Effector memory CD8-positive, alpha-beta T cell (primary cell): ENCODE results near the gene GRIA3.
"Not testable (repeated sequence)": the region's sequence is repeated elsewhere in the genome, so short reads cannot be mapped to it uniquely, and the experiment has no call there.

ENCODE experiments used
- ATAC-seq: fragments of 150-1000 bp; cut with Tn5 transposase; replicated peaks from 2 replicates; pipeline ENCODE4 v1.10.0; 2021; ENCODE audit warnings: mild to moderate bottlenecking, moderate library complexity
- DNase-seq, 3 experiments: peaks; one replicate each; pipeline ENCODE4 v3.0.0; 2021
- H3K27ac Mint-ChIP-seq, 2 donors: one replicate each; pipeline ENCODE4 v1.8.0; 2022; ENCODE audit warnings: mild to moderate bottlenecking in 2 of 2, mixed read lengths in 2 of 2, moderate library complexity in 2 of 2
- H3K27me3 Mint-ChIP-seq, 2 donors: one replicate each; pipeline ENCODE4 v1.8.0; 2022; ENCODE audit warnings: mixed read lengths in 2 of 2
- H3K36me3 Mint-ChIP-seq: one replicate; pipeline ENCODE4 v1.8.0; 2022; ENCODE audit warnings: mild to moderate bottlenecking, moderate library complexity, mixed read lengths; ENCODE audit not compliant: insufficient read depth
- H3K4me1 Mint-ChIP-seq, 2 donors: one replicate each; pipeline ENCODE4 v1.8.0; 2022; ENCODE audit warnings: low read depth in 2 of 2, mixed read lengths in 2 of 2
- H3K4me3 Mint-ChIP-seq, 2 donors: one replicate each; pipeline ENCODE4 v1.8.0; 2022; ENCODE audit warnings: mild to moderate bottlenecking in 2 of 2, mixed read lengths in 2 of 2, moderate library complexity in 2 of 2
- H3K9me3 Mint-ChIP-seq, 2 donors: one replicate each; pipeline ENCODE4 v1.8.0; 2022; ENCODE audit warnings: mixed read lengths in 2 of 2

Gene GRIA3

DNA sequence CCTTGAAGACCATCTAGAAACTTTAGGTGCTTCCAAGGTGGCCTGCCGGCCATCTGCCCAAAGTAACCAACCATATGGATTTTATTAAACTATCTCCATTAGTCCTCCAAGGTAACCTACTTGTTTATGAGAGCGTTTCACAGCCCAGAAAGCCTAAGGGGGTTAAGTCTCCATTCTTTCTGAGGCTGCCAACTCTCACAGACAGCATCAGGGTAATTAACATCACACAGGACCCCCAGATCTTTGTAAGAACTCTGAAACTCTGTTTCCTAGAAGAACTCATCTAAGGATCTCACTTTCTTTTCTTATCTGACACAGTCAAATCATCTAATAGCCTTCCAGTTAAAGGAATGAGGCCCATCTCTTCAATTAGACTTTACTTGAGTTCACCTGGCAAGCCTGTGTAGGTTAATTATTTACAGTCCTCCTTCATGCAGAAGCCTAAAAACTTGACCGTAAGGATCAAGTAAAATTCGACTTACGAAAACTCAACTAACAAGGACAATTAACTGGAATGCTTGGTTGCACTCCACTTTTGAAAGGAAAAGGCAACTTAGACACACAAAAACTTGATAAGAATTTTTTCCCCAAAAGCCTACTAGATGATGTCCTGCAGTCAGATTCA lies 252.5 kb downstream of the GRIA3 start:
- H3K27me3 Mint-ChIP-seq, result no peaks in the 10 kb centered on the region
- H3K27ac Mint-ChIP-seq, result no peak overlapping the region
- no peaks in the 10 kb centered on the region for H3K4me1 Mint-ChIP-seq
- ATAC-seq, result no peak
- H3K36me3 Mint-ChIP-seq, result no peaks in the 10 kb centered on the region
- peaks cover 0 to 1% of the 10 kb centered on the region in 2 donors for H3K9me3 Mint-ChIP-seq
- no peak overlapping the region for H3K4me3 Mint-ChIP-seq
- no peak for DNase-seq

DNA sequence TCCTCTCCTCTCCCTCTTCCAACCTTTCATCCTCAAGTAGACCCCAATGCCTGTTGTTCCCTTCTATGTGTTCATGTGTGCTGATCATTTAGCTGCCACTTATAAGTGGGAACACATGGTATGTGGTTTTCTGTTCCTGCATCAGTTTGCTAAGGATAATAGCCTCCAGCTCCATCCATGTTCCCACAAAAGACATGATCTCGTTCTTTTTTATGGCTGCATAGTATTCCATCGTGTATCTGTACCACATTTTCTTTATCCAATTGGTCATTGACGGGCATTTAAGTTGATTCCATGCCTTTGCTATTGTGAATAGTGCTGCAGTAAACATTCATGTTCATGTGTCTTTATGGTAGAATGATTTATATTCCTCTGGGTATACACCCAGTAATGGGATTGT lies 255.8 kb downstream of the GRIA3 start:
- ATAC-seq, H3K4me3 Mint-ChIP-seq, H3K27ac Mint-ChIP-seq, DNase-seq, H3K9me3 Mint-ChIP-seq, H3K4me1 Mint-ChIP-seq, H3K36me3 Mint-ChIP-seq, H3K27me3 Mint-ChIP-seq: not testable (repeated sequence)

DNA sequence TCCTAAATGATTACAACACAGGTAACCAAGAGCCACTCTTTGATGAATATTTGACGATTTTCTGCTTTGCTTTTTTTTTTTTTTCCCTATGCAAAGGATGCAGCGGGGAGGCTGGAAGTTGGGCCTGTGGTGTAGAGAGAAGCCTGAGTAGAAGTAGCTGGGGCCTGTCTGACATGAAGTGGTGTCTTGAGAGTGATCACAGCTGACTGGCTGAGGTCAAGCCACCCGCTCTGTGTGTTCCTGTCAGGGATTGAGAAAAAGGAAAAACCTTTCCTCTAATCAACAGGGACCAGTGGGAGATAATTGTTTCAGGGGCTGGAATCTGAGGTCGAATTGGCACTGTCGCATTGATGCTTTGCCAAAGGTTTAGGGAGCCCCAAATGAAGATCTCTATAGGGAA lies 258.7 kb downstream of the GRIA3 start:
- Mint-ChIP-seq H3K4me3 (no peak overlapping the region), H3K4me1 (no peaks in the 10 kb centered on the region), H3K27ac (no peak overlapping the region), H3K36me3 (no peaks in the 10 kb centered on the region), H3K9me3 (peaks cover 0 to 1% of the 10 kb centered on the region in 2 donors), H3K27me3 (peaks cover 0 to 4% of the 10 kb centered on the region in 2 donors)
- ATAC-seq (no peak), DNase-seq (no peak)

DNA sequence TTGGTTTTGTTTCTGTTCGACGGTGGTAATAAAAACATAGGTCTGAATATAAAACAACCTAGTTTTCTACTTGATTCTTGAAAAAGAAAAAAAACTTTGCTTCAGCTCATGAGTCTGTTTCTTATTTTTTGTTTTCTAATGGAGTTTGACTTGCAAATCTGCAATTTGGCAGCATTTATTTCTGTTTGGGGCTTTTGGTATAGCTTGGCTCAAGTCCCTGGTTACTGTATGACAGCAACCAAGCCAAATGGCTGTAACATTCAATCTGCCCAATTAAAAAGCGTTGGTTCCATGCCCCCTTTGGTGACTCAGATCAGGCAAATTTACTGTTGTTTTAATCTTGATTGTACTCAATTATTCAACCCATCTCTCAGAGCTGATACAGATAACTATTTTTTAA lies 263.4 kb downstream of the GRIA3 start:
- ATAC-seq (no peak), DNase-seq (no peak)
- no peaks in the 10 kb centered on the region for H3K9me3 Mint-ChIP-seq
- no peaks in the 10 kb centered on the region for H3K4me1 Mint-ChIP-seq
- H3K27ac Mint-ChIP-seq, result no peak overlapping the region
- peaks cover 0 to 4% of the 10 kb centered on the region in 2 donors for H3K27me3 Mint-ChIP-seq
- H3K36me3 Mint-ChIP-seq, result no peaks in the 10 kb centered on the region
- H3K4me3 Mint-ChIP-seq, result no peak overlapping the region

DNA sequence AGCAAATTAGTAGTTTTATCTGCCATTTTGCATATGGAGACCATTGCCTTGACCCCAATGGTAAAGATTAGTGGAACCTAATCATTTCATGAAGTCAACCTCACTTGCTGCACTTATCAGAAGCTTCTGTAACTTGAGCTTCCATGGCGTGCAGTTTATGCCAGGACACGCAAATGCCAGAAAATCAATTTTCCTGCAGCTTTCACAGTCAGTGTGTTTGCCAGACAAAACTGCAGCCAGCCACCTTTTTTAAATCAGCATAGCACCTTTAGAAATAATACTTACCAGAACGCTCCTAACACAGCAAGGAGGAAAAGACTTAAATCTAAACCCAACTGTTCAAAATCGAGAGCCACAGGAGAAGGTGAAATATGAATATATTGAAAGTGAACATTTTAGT lies 265.3 kb downstream of the GRIA3 start:
- Mint-ChIP-seq H3K27ac (no peak overlapping the region), H3K4me1 (no peaks in the 10 kb centered on the region)

DNA sequence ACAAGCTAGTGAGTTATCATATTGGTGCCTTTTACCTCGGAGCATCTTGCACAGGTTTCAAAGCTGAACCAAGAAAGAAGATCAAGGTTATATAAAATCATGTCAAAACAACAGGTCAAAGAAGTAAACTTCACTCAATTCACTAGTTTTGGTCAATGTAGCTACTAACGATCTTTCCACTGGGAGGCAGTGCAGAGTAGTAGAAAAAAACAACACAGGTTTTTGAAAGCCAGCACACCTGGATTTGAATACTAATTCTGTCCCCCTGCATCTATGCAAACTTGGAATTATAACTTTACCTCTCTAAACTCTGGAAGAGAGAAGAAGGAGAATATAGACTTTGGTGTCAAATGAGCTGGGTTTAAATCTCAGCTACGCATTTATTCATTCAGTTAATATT lies 266.1 kb downstream of the GRIA3 start:
- Mint-ChIP-seq H3K27ac (no peak overlapping the region), H3K4me3 (no peak overlapping the region), H3K4me1 (no peaks in the 10 kb centered on the region), H3K9me3 (no peaks in the 10 kb centered on the region), H3K27me3 (peaks cover 0 to 3% of the 10 kb centered on the region in 2 donors), H3K36me3 (no peaks in the 10 kb centered on the region)
- ATAC-seq, result no peak
- no peak for DNase-seq

More for the DNA sequence above, 265.3 kb downstream of the GRIA3 start:
- no peaks in the 10 kb centered on the region for H3K36me3 Mint-ChIP-seq
- no peak for DNase-seq
- no peak for ATAC-seq
- H3K27me3 Mint-ChIP-seq, result peaks cover 0 to 4% of the 10 kb centered on the region in 2 donors
- H3K9me3 Mint-ChIP-seq, result no peaks in the 10 kb centered on the region
- H3K4me3 Mint-ChIP-seq, result no peak overlapping the region

DNA sequence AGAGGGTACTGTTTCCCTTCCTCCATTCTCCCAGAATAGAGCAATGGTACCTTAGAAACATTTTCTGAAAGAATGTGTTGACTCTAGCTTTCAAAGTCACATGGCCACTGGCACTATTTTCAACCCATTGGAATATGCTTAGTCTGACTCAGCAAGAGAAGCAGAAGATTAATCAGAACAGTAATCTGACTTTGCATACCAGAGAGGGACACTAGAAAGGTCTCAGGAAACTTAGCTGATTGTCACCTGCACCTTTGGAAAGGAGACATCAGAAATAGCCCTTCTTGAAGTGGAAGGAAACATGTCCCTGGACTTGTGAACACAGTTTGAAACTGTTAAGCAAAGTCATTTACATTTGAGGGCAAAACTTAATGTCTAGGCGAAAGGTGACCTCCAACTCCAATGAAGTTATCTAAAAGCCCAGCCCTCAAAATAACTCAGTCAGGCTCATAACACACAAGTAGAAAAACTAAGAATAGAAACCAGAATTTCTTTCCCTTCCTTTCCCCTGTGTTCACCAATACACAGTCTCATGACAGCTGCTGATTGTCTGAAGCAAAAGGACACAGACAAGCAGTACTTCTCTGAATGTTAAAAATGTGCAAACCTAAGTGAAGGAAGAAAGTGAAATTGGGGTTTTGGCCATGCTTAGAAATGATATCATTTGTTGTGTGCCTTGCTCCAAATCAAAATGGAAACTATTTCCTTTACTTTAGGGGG lies 270.8 kb downstream of the GRIA3 start:
- Mint-ChIP-seq H3K27me3 (no peaks in the 10 kb centered on the region), H3K4me3 (no peak overlapping the region), H3K4me1 (no peaks in the 10 kb centered on the region), H3K27ac (no peak overlapping the region), H3K36me3 (no peaks in the 10 kb centered on the region), H3K9me3 (no peaks in the 10 kb centered on the region)
- ATAC-seq (no peak), DNase-seq (no peak)

DNA sequence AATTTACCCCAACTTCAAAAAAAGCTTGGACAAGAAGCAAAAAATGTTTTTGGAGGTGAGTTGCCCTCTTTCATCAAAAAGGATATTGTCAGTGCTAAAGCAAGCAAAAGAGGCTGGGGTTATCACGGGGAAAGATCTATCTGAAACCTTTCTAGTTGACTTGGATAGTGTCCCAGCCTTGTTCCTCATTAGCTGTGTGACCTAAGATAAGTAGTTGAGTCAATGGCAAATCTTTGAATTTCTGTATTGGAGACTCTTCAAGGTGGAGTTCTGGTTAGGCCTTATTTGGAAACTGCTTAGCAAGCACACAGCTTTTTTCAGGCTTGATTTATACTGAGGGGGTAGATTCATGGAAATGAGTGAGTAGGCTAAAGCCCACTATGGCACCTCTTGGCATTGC lies 271.6 kb downstream of the GRIA3 start:
- Mint-ChIP-seq H3K27ac (no peak overlapping the region), H3K27me3 (no peaks in the 10 kb centered on the region), H3K4me3 (no peak overlapping the region), H3K9me3 (no peaks in the 10 kb centered on the region), H3K36me3 (no peaks in the 10 kb centered on the region), H3K4me1 (no peaks in the 10 kb centered on the region)
- ATAC-seq (no peak), DNase-seq (no peak)

DNA sequence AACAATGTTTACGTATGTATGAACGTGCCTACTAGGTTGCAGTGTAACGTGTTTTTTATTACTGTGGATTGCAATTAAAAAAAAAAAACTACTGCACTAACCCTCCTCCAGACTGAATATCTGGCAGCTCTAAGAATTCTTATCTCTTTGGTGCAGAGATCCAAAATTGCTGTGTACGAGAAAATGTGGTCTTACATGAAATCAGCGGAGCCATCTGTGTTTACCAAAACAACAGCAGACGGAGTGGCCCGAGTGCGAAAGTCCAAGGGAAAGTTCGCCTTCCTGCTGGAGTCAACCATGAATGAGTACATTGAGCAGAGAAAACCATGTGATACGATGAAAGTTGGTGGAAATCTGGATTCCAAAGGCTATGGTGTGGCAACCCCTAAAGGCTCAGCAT lies 280.6 kb downstream of the GRIA3 start:
- H3K4me1 Mint-ChIP-seq, result no peaks in the 10 kb centered on the region
- no peaks in the 10 kb centered on the region for H3K36me3 Mint-ChIP-seq
- no peak for ATAC-seq
- no peak overlapping the region for H3K27ac Mint-ChIP-seq
- DNase-seq, result no peak
- no peaks in the 10 kb centered on the region for H3K9me3 Mint-ChIP-seq
- H3K27me3 Mint-ChIP-seq, result no peaks in the 10 kb centered on the region
- no peak overlapping the region for H3K4me3 Mint-ChIP-seq

DNA sequence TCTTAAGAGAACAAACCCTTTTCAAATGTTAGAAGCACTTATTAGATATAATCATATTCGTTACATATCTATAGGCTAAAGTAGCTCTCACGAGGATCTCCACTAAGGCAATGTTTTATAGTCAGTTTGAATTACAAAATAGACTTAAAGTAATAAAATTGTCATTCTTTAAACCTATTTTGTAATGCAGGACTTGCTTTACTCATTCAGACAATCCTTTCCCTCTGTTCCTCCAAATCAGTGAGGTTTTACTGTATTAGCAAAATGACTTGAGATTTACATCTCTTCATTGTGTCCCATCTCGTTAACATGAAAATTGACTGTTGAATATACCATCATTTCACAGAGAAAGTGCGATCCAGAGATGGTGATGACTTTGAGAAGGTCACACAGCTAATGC lies 284.4 kb downstream of the GRIA3 start:
- no peaks in the 10 kb centered on the region for H3K36me3 Mint-ChIP-seq

DNA sequence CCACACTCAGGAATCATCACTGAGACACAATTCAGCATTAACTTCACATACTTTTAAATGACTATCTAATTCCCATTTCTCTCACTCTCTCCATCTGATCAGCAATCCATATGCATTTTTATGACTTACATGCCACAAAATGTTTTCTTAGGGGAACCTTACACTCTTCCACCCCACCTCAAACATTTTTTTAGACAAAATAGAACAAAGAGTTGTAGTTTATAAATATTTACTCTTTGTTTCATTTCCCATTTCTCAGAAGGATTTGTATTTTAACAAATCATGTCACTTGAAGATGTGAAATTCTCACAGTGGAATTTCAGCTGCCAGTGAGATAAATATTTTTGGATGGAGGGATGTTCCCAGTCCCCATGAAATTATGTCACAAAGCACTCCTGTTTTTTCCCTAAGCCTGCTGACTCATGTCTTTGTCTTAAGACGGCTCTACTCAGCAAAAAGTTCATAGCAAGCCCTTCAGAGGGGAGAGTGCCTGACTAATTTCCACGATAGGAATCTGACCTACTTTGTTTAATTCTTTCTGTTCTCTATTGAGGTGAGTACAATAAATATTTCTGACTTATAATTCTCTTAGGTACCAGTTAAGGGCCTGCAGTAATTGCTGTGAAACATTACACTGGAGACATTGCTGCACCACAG lies 291.1 kb downstream of the GRIA3 start:
- DNase-seq, result no peak
- H3K9me3 Mint-ChIP-seq, result no peaks in the 10 kb centered on the region
- ATAC-seq, result no peak
- H3K36me3 Mint-ChIP-seq, result no peaks in the 10 kb centered on the region
- no peak overlapping the region for H3K4me3 Mint-ChIP-seq
- no peaks in the 10 kb centered on the region for H3K4me1 Mint-ChIP-seq
- H3K27ac Mint-ChIP-seq, result no peak overlapping the region
- H3K27me3 Mint-ChIP-seq, result no peaks in the 10 kb centered on the region

More for the DNA sequence above, 284.4 kb downstream of the GRIA3 start:
- no peak overlapping the region for H3K27ac Mint-ChIP-seq
- no peak overlapping the region for H3K4me3 Mint-ChIP-seq
- no peak for DNase-seq
- H3K4me1 Mint-ChIP-seq, result no peaks in the 10 kb centered on the region
- no peaks in the 10 kb centered on the region for H3K27me3 Mint-ChIP-seq
- ATAC-seq, result no peak
- H3K9me3 Mint-ChIP-seq, result no peaks in the 10 kb centered on the region

DNA sequence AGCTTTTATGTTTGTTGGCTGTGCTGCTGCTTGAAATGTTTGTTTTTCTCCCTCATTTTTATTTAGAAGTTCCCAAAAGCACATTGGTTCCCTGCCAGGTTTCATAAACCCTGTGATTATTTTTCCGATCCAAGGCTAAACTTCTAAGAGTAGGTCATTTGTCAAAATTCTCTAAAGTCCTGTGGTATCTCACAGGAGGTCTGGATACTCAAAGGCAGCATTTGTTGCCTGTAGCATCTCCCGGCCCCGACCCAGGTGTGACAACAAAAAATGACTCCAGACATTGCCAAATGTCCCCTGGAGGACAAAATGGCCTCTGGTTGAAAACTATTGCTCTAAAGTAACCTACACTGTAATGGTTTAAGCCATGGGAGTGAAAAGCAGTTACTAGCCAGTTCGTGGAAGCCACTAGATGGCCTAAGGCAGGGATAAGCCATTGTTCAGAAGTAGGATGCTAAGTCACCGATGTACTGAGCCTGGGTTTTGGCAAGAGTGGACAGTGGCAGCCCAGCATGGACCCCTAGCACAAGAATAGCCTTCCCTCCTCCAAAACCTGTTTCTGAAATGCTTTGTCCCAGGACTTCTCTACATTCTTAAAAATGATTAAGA lies 292.6 kb downstream of the GRIA3 start:
- ATAC-seq, result no peak
- no peak for DNase-seq
- H3K36me3 Mint-ChIP-seq, result no peaks in the 10 kb centered on the region
- H3K27ac Mint-ChIP-seq, result no peak overlapping the region
- no peaks in the 10 kb centered on the region for H3K4me1 Mint-ChIP-seq
- no peak overlapping the region for H3K4me3 Mint-ChIP-seq
- no peaks in the 10 kb centered on the region for H3K9me3 Mint-ChIP-seq
- no peaks in the 10 kb centered on the region for H3K27me3 Mint-ChIP-seq

DNA sequence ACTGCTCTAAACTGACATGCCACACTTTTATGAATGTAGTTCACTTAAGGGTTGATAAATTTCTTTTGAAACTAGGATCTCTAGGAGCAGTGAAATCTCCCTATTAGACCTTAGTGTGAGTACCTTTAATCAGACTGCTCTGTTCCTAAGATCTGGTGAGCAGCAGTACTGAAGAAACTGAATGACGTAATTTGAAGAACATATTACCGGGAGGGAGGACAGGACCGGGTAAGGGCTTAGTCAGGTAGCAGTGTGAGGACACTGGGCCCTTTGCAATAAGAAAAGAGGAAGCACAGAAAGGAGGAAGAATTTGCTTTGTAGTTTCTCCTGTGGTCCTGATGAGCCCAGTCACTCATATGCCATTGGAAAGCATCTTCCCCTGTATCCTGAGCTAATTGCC lies 293.6 kb downstream of the GRIA3 start:
- no peak overlapping the region for H3K4me3 Mint-ChIP-seq
- H3K27me3 Mint-ChIP-seq, result no peaks in the 10 kb centered on the region
- no peak overlapping the region for H3K27ac Mint-ChIP-seq
- DNase-seq (no peak), ATAC-seq (no peak)
- no peaks in the 10 kb centered on the region for H3K4me1 Mint-ChIP-seq
- no peaks in the 10 kb centered on the region for H3K9me3 Mint-ChIP-seq
- H3K36me3 Mint-ChIP-seq, result no peaks in the 10 kb centered on the region
